ENCODE data around the gene ADAM12.

Gene ADAM12, protein sequence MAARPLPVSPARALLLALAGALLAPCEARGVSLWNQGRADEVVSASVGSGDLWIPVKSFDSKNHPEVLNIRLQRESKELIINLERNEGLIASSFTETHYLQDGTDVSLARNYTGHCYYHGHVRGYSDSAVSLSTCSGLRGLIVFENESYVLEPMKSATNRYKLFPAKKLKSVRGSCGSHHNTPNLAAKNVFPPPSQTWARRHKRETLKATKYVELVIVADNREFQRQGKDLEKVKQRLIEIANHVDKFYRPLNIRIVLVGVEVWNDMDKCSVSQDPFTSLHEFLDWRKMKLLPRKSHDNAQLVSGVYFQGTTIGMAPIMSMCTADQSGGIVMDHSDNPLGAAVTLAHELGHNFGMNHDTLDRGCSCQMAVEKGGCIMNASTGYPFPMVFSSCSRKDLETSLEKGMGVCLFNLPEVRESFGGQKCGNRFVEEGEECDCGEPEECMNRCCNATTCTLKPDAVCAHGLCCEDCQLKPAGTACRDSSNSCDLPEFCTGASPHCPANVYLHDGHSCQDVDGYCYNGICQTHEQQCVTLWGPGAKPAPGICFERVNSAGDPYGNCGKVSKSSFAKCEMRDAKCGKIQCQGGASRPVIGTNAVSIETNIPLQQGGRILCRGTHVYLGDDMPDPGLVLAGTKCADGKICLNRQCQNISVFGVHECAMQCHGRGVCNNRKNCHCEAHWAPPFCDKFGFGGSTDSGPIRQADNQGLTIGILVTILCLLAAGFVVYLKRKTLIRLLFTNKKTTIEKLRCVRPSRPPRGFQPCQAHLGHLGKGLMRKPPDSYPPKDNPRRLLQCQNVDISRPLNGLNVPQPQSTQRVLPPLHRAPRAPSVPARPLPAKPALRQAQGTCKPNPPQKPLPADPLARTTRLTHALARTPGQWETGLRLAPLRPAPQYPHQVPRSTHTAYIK

GRCh38 chr10:126387931-126388911 lies at the start of gene ADAM12:
ADAM12 (minus strand) TSS chr10:126388477; CDS start chr10:126388145, 332 bp downstream.
- in situ Hi-C loops (cut with MboI; ENCODE audit: low sequenced_read_pairs): no loop called here

DNA sequence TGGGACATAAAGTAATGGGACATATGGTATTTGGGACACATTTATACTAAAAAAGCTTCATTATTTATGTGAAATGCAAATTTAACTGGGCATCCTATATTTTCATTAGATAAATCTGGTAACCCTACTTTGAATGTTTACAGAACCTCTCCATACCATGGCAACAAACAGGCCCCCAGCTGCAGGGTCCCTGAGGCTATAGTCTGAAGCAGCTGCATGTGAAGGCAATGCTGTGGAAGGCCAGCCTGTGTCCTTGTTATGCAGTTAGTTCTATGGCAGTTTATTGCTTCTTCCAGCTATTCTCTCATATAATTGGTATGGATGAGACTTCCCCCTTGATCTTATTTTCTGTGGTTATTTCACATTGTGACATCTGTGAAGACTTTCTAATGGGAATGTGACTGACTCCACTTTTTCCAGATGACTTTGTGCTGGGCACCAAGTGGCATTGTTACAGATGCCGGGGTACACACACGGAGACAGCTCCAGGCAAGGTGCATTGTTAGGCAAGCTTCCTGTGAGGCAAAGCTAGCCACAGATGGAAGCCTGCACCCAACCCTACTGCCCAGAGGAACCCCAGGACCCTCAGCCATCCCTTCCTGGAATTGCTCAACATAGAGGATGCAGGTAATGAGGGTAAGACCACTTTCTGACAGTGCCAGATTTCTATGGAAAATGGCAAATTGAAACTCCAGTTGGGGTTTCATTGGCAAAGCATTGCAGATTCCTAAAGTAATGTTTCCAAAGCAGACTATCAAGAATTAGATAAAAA lies 49.5 kb upstream of the ADAM12 start:
- in situ Hi-C loops (cut with MboI; ENCODE audit: low sequenced_read_pairs): no loop called here

DNA sequence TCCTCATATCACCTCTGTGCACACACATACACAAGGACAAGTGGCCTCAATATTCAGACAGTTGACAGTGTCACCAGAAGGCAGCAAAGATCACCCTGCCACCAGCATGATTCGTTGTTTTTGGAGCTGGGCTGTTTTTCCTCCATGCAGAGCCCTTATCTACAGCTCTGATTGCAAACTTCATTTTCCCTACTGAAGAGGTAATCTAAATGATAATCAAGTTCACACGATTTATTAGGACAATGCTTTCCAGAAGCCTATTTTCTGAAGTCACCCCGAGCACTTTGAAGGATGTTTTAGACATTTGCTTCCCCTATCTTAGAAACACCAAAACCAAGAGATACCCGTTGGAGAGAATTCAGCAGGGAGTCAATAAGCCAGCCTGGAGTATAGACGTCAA lies 46.0 kb upstream of the ADAM12 start:
- in situ Hi-C loops (cut with MboI; ENCODE audit: low sequenced_read_pairs): no loop called here

- in situ Hi-C loops (cut with MboI; ENCODE audit: low sequenced_read_pairs): no loop called here
Measured at GRCh38 chr10:126433351-126433750, 45.1 kb upstream of the ADAM12 start.

GRCh38 chr10:126432507-126432906 lies 44.2 kb upstream of the ADAM12 start:
- in situ Hi-C loops (cut with MboI; ENCODE audit: low sequenced_read_pairs): no loop called here

GRCh38 chr10:126431816-126432215 lies 43.5 kb upstream of the ADAM12 start:
- in situ Hi-C loops (cut with MboI; ENCODE audit: low sequenced_read_pairs): no loop called here

GRCh38 chr10:126430512-126430911 lies 42.2 kb upstream of the ADAM12 start:
- in situ Hi-C loops (cut with MboI; ENCODE audit: low sequenced_read_pairs): no loop called here

GRCh38 chr10:126429275-126429674 lies 41.0 kb upstream of the ADAM12 start:
- in situ Hi-C loops (cut with MboI; ENCODE audit: low sequenced_read_pairs): no loop called here

DNA sequence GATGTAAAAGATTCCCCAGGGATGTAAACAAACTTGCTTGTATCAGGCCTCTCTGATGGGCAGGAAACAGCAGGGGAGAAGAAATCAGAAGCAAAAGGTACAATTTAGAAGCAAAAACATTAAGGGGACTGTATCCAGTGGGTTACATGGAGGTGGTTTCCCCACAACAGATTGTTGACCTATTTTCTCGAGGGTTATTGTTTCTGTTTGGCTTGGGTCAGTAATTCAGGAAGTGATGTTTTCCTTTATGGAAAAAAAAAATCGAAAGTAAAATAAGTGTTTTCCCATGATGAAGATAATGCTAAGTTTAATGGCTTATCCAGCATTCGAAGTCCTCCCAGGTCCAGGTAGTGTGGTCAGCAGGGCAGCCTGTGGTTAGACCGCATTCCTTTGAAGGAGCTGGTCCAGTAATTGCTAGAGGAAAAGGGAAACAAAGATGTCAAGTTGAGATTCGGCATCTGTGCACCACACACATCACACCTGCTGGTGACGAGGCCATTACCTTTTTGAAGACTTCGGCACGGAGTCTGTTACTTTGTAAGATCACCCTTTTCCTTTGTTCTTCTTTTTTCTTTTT lies 37.3 kb upstream of the ADAM12 start:
- in situ Hi-C loops (cut with MboI; ENCODE audit: low sequenced_read_pairs): no loop called here

GRCh38 chr10:126425032-126425431 lies 36.8 kb upstream of the ADAM12 start:
- in situ Hi-C loops (cut with MboI; ENCODE audit: low sequenced_read_pairs): no loop called here

DNA sequence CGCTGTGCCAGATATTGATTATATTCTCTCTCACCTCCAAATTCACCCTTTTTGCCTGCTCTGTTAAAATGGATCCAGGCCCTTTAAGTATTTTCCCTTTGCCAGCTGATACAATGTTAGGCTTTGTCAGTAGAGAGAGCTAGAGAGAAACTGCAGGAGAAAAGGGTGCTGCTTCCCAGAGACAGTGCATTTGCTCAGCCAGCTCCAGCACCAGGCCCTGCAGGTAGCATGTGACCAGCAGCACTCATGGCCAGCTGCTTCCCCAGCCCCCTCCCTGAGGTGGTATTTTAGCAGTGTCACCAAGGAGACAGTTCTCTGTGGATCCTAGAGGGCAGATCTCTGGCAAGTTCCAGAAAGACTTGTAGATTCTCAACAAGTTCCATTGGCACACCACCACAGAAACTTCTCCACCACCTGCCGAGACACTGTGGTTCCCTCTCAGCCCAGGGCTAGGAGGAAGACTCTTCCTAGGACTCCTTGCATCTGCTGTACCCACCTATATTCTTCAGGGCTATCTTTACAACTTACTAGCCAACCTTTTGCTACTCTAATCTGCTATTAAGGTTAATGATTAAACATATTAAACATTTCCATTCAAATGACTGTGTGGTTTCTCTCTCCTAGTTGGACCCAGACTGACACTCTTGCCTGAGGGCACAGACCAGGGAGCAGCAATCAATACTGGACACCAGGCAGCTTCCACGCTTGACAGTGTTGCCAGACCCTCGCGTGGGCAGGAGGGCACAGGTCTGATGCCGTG lies 35.6 kb upstream of the ADAM12 start:
- in situ Hi-C loops (cut with MboI; ENCODE audit: low sequenced_read_pairs): no loop called here

DNA sequence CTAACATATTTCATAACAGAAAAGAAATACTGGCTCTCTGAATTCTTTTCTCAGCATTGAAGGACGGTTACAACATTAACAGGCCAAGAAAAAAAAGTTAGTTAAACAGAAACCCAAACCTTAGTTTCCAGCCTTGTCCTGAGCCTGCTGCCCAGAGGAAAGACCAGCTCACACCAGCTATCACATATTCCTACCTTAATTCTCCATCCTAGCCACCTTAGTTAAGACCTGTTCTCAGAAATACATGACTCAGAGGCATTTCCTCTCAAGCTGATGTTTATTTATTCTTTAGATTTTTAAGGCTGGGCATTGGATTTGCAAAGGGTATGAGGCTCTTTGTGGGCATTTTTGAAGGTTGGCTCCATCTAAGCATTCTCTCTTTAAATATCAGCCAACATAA lies 34.3 kb upstream of the ADAM12 start:
- in situ Hi-C loops (cut with MboI; ENCODE audit: low sequenced_read_pairs): no loop called here

GRCh38 chr10:126421756-126422256 lies 33.5 kb upstream of the ADAM12 start:
- in situ Hi-C loops (cut with MboI; ENCODE audit: low sequenced_read_pairs): no loop called here

DNA sequence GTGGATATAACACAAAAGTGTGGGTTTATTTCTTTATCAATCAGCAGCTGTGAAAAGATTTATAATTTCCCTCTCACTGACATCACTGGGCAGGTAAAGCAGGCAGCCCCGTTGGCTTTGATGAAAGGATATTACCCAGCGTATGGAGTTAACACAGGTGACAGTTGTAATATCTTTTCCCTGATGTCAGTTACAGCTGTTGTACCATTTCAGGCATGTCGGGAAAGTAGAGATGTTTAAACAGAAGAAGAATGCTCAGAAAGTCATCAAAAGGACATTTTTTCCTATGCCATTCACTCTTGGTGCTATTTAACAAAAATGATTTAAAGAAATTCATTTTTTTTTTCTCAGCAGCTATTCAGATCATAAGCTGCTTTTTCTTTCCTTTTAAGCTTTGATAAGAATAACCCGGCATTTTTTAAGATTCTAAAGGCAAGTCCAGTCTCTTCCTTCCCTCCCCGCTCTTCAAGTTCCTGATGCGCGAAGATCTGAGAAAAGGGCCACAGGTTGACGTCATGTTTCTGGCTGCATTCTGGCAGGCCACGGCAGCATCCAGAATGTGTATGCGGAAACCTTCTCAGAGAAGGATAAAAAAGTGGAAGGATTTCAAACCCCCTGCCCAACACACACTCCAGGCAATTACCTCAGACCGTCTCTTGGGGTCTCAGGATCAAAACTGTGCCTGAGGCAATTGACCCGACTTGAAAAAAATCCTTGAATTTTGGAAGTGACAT lies 32.5 kb upstream of the ADAM12 start:
- in situ Hi-C loops (cut with MboI; ENCODE audit: low sequenced_read_pairs): no loop called here

DNA sequence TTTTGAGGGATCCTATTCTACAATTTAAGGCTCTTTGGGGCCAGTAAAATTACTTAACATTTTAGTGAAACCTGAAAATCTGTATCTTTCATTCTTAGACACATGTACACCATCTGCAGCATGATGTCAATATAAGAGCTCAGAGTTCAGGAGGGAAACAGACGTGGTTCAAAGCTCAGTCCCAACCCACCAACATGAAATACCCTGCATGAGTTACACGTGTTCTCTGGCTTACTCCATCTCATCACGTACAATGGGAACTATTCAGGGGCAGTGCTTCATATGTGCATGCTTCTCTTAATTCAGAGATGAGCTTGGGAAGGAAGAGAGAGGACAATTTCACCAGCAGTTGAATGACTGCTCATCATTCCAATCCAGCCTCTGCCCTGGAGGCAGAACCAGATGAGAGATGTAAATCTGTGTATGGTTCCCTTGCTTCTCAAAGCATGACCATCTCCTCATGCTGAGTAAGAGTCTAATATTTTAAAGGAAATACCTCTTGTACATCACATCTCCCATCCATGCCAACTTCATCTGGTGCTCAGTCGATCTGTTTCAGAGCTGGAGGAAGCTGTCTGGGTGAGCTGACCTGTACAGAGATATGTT lies 29.0 kb upstream of the ADAM12 start:
- in situ Hi-C loops (cut with MboI; ENCODE audit: low sequenced_read_pairs): no loop called here

DNA sequence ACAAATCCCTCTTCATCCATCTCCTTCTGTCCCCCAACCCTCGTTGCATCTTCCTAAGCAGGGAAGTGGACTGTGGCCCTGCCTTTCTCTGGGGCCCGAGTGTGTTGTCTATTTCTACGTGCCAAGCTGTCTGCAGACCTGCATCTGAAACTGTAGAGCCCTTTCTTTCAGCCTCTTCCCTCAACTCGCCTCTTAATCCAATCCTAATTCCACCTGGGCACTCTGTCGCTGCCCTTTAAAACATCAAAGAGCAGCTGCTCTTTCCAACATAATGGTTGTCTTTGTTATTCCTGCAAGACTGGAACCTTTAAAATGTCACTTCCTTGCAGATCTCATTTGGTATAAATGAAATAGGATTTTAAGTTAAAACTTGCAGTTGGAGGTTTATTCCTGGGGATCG lies 21.5 kb upstream of the ADAM12 start:
- in situ Hi-C loops (cut with MboI; ENCODE audit: low sequenced_read_pairs): no loop called here

- in situ Hi-C loops (cut with MboI; ENCODE audit: low sequenced_read_pairs): no loop called here
Measured at GRCh38 chr10:126408953-126409641, 20.8 kb upstream of the ADAM12 start.
